ENCODE measurements around the gene DNAJC12.
"Not testable (repeated sequence)": the region's sequence is repeated elsewhere in the genome, so short reads cannot be mapped to it uniquely, and the experiment has no call there.

The DNAJC12 gene

DNA sequence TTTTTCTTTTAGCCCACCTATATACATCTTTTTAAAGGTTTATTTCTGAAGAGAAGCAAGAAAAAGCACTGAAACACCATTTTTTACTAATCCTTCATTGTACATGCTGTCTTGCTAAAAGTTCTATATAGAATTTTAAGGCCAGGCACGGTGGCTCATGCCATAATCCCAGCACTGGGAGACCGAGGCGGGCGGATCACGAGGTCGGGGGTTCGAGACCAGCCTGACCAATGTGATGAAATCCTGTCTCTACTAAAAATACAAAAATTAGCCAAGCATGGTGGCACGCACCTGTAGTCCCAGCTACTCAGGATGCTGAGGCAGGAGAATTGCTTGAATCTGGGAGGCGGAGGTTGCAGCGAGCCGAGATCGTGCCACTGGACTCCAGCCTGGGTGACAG lies 1.5 kb upstream of the DNAJC12 start:
- not testable (repeated sequence) for DNase-seq

DNA sequence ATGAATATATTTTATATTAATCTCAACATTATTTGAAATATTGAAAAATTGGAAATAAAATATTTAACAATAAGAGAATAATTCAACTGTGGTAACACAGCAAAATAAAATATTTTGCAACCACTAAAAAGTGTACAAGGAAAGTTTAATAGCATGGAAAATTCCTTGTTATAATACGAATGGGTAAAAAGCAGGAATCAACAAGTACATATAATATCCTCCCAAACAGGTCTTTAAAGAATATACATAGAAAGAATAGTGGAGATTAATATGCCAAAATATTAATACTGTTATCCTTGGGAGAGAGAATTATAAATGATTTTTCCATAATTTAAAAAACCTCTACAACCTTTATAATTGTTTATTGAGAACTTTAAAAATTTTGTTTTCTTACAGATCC lies 1.0 kb downstream of the DNAJC12 start:
- no peak for DNase-seq

DNA sequence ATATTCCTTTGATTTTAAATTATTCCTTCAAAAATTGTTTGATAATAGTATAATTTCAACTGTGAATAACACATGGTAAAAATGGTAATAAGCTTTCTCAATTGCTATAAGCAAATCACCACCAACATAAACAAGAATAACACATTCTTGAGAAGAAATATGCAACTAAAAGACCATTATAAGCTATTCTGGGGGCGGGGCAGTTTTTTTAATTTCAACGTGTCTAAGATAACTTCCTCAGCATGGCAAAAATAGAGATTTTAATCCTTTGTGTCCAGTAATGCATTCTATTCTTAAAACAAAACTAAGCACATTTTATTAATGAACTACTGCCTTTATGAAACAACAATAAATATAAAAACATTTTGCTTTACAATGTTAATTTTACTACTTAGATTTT lies 1.5 kb downstream of the DNAJC12 start:
- no peak for DNase-seq

DNA sequence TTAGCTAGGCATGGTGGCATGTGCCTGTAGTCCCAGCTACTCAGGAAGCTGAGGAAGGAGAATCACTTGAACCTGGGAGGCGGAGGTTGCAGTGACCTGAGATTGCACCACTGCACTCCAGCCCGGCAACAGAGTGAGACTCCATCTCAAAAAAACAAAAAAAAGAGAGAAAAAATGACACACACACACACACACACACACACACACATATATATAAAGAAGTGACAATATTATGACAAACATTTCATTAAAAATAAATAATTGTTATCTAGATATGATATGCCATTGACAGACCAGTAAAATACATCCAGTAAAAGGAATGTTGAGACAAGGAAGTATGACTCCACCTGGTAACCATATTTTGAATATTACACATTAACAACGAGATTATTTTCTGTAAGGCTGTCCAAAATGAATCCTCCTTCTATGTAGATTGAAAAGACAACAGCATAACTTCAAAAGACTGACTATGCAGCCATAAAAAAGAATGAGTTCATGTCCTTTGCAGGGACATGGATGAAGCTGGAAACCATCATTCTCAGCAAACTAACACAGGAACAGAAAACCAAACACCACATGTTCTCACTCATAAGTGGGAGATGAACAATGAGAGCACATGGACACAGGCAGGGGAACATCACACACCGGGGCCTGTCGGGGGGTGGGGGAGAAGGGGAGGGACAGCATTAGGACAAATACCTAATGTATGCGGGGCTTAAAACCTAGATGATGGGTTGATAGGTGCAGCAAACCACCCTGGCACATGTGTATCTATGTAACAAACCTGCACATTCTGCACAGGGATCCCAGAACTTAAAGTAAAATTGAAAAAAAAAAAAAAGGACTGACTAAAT lies 2.2 kb downstream of the DNAJC12 start:
- DNase-seq = not testable (repeated sequence)

DNA sequence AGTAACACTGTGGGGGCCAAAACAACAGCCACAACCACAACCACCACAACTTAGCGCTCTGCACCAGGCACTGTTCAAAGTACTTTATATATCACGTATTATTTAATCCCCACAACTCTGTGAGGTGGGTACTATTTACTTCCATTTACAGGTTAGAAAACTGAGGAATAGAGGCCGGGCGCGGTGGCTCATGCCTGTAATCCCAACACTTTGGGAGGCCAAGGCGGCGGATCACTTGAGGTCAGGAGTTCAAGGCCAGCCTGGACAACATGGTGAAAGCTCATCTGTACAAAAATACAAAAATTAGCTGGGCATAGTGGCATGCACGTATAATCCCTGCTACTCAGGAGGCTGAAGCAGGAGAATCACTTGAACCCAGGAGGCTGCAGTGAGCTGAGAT lies 3.6 kb downstream of the DNAJC12 start:
- no peak for DNase-seq

DNA sequence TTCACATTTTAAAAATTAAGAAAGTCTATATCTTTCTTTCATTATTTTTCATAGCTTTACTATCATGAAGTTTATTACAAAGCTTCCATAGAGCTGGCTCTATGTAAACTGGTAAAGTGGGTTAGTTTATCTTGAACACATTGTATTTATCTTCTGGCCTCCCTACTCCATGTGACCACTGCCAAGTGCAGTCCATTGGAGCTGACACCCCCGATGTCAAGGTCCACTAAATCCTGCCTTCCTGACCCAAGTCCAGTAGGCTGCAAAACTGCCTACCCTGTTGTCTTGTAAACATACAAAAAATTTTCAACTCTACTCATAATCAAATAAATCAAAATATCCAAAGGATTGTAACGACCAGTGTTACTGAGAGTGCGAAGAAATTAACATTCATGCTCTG lies 10.2 kb downstream of the DNAJC12 start:
- no peak for DNase-seq

DNA sequence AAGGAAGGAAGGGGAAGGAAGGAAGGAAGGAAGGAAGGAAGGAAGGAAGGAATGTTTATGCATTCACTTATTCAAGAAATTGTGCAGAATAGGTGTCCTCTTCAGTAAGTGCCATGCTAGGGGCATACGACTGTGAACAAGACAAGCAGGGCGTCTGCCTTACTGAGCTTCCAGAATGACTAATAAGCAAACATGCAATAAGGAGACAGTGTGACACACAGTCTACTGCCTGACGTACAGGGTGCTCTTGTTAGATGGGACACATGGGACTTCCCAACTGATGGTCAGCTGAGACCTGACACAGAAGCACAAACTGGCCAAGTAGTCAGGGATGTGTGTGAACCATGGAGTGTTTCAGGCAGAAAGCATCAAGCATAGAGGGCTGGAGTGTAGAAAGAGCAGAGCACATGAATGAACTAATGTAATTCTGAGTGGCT lies 18.2 kb downstream of the DNAJC12 start:
- DNase-seq = no peak

DNA sequence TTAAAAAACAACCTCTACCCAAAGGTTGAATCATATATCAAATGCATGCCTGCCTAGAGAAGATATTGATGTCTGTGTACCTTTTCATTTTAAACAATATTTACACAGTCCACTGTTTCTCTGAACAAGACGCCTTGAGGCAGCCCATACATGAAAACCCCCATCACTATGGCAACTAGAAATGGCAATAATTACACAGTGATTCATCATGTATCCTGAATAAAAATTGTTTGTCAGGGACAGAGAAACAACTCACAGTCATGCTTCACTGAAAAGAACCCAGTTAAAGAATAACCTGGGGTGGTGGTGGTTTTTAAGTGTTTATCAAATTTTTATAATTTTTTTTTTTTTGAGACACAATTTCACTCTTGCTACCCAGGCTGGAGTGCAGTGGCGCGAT lies 19.7 kb downstream of the DNAJC12 start:
- DNase-seq = no peak

DNA sequence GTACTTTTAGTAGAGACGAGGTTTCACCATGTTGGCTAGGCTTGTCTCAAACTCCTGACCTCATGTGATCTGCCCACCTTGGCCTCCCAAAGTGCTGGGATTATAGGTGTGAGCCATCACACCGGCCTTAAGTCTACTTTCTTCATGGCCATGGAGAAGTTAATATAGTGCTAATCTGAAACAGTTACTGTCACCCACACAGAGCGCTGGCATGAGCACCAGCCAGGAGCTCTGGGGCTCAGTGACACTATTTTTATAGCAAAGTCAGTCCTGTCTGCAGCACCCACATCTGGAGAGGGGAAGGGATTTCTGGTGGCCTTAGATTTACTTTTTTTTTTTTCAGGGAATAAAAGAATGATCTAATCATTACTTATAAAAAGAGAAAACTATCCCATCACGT lies 21.3 kb downstream of the DNAJC12 start:
- no peak for DNase-seq

DNA sequence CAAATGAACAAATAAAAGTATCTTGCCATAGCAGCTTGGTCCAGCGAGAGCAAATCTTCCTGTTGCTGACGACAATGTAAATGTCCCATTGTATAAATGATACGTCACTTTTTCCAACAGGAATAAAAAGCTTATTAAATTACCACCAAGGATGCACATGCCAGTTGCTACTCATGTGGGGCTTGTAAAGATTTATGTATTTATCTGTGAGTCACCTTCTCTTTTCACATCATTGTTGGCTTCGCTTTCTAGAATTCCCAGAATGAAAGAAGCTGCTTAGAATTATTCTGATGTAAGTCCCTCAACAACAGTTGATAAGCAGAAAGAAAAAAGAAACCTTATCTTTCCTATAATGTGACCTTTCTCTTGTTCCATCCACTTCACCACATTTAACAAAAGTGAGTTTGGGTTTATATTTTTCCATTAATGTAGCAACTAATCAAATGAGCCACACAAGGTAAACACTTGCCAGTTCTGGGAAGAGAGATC lies 22.4 kb downstream of the DNAJC12 start:
- DNase-seq = no peak

DNA sequence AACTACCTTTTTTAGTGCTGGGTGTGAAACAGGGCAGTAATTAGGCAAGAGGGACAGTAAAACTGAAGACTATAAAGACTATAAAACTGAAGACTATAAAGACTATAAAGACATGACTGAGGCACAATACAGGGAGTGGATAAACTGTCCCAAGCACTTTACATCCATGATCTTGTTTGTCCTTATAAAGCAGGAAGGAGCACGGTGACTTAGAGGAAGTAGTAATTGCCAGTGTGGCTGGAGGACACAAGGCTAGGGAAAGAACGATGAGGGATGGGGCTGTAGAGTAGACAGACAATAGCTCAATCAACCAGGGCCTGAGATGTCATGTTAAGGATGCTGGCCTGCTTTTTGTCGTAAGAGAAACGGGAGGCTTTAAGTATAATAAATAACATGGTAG lies 26.0 kb downstream of the DNAJC12 start:
- no peak for DNase-seq

DNA sequence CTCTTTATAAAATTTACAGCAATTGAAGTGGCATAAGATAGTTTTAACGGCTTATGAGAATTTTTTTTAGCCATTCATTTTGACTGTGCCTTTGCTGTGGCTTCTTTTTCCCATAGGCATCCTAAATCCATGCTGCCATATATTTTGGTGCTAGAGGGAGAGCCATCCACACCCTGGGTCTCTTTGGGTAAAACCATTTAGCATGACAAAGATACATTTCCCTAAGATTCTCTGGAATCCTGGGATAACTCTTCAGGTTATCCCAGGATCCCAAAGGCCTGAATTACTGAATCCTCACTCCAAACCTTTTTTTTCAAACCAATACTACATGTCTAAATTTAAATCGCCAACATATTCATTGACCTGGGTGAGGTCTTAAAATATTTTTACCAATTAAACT lies 28.9 kb downstream of the DNAJC12 start:
- no peak for DNase-seq

DNA sequence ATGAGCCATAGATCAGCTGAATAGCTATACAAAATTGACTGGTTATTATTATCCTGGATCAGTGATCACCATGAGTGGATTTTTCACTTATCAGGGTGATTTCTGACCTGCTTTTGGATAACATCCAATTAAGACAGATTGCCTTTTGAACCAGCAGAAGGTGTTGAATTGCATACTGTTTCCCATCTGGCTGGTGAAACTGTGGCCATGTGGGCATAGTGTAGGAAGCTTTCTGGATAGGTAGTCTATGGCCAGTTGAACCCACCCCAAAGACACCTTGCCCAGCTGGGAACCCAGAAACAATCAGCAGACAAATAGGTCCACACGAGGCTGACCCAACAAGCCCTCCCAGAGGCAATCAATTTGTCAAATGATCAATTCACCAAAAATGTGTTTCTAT lies 29.3 kb downstream of the DNAJC12 start:
- DNase-seq = no peak

DNA sequence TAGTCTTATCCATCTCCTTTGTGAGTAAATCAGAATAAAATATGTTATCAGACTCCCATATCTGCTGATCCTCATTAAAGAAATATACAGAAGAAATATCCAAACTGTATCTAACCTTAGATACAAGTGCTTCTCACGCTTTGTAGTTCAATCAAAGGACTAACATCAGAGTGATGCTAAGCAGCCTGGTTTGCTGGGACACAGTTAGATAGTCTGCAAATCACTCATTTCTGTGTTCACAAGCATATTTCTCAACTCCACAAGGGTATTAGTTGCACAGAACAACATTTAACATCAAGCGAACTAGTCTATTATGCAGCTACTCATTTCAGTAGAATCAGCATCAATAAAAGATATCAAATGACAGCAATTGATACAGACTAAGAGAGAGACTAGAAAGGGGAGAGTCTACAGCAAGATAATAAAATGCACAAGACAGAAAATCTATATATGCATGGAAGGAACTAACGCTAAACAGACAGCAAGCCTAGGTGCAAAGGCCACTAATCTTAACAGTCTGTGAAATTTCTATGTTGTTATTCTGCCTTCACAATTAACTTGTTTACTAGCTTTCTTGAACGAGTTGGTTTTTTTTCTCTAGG lies 30.0 kb downstream of the DNAJC12 start:
- no peak for DNase-seq

DNA sequence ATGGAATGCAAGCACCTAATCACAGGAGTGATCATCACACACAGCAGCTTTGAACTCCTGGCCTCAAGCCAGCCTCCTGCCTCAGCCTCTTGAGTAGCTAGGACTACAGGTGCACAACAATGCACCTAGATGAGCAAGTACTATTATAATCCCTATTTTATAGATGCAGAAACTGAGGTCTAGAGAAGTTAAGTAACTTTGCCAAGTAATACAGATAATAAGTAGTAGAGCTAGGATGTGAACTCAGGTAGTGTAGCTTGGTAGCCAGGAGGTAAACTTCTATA lies 33.7 kb downstream of the DNAJC12 start:
- DNase-seq = no peak

DNA sequence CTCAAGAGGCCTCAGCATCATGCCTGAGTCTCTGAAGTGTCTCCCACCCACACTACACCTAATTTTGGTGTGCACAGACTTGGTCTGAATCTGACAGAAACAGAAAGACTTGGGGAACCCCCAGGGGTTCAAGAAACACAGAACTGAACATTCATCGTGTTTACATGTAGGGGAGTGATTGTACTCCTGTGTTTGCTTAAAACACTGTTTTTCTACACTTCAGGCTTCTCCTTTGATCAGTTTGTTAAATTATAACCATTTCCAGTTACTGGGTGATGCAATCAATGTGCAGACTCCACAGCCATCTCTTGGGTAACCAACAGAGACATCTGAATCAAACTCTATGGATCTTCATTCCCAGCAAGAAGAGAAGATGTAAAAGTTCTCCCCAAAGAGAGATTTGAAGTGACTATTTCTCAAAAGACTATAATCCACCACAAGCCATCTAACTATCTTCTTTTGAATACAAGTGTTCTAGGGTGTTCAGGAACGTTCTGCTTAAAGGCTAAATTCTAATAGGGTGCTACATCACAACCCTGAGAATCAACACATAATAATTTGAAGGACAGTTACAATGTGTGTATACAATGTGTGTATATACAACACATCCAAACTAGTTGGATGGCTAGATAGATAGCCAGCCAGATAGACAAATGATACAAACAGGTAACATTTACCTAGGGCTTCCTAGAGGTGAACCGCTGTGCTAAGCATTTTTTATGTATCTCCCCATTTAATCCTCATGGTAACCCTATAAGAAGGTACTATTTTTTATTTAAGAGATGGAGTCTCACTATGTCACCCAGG lies 34.2 kb downstream of the DNAJC12 start:
- no peak for DNase-seq

DNA sequence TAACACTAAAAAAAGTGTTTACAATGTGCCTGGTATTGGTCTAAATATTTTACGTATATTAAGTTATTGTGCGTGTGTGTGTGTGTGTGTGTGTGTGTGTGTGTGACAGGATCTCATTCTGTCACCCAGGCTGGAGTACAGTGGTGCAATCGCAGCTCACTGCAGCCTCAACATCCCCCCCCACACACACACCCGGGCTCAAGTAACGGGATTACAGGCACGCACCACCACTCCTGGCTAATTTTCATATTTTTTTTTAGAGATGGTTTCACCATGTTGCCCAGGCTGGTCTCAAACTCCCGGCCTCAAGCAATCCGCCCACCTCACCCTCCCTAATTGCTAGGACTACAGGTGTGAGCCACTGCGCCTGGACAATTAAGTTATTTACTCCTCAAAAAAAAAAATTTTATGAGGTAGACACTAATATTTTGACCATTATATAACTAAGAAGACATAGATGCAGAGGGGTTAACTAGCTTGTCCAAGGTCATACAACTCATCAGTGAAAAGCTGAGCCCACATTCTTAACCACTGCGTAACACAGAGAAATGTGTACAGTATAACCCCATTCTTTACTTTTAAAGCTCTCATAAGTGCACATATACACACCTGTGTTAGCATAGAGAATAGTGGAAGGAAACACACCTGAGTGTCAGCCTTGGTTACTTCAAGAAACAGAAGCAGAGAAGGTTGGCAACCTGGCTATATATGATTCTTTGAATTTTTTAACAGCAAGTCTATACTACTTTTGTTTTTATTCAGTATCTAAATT lies 35.0 kb downstream of the DNAJC12 start:
- DNase-seq = no peak

DNA sequence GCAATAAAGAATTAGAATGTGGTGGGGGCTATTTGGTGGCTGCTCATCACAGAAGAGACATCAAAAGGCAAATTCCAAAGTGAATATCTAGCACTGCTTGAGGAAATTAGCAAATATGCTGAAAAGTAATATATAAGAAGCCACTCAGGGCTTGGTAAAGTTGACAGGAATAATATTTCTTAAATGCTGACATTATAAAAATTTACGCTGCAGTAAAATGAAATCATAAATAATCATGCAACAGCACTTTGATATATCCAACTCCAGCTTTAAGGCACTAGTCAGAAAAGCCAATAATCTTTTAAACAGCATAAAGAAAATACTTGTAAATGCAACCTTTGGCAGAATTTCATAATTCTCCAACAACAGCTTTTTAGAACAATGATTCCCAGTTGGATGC lies 36.9 kb downstream of the DNAJC12 start:
- no peak for DNase-seq

DNA sequence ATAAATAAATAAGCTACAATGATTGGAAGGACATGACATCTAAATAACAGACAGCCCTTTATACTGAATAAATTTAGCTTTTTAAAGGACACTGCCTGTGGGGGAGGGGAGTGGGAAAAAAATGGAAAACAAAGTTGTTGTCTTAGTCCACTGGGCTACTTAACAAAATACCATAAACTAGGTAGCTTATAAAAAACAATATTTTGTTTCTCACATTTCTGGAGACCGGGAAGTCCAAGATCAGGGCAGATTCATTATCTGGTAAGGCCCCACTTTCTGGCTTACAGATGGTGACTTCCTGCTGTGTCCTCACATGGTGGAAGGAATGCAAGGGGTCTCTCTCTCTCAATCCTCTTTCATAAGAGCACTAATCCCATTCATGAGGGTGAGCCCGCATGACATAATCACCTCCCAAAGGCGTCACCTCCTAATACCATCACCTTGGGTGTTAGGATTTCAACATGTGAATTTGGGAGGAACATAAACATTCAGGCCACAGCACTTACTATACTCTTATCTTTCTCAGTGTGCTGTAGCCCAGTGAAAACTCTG lies 43.0 kb downstream of the DNAJC12 start:
- no peak for DNase-seq

DNA sequence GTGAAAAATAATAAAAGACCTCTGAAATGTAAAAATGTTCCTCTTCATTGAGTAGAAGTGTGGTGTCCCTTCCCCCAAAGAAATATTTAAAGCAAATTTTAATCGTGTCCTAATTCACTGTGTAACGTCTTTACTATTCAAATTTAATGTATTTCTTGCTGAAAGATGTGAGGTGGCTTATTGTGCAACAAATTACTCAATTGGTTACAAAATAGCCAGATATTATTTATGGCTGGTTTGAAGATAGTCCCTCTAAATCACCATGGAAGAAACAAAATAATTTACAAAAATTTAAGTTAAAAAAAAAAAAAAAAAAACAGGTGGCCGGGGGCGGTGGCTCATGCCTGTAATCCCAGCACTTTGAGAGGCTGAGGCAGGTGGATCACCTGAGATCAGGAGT lies 43.7 kb downstream of the DNAJC12 start:
- no peak for DNase-seq

DNA sequence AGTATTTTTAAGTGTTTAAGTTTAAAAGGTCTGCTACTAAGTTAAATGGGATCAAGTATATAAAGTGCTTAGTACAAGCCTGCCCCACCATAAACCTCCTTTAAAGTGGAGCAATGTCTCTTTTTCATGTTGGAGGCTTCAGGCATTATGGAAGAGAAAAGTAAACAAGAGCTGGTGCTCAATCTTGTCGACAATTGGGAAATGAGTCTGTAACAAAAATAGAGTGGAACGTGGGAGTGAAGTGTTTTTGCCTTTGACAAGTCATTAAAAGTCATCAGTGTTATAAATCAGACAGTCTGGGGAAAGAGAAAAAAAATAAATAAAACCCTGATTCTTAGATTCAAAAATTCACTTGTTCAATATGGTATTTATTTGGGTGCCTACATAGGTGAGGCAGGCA lies 44.7 kb downstream of the DNAJC12 start:
- no peak for DNase-seq

DNA sequence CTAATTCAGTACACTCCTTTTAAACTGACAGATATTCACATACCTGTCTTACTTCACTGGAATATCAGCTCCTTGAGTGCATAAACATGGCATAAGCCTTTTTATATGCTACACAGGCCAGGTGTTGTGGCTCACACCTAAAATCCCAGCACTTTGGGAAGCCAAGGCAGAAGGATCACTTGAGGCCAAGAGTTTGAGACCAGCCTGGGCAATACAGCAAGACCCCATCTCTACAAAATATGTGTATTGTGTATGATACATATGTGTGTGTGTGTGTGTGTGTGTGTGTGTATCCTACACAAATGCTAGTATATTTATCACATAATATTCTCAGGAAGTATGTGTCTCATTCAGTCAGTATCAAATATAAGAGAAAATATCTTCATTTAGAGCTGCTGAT lies 45.3 kb downstream of the DNAJC12 start:
- no peak for DNase-seq
